GM21529 (cell line): ENCODE results near the gene DCC.

Experiments used
- ATAC-seq: cut with Tn5 transposase; IDR thresholded peaks from one replicate; pipeline ENCODE4 v1.9.1; 2021; ENCODE audit not compliant: unreplicated experiment

DCC gene

DNA sequence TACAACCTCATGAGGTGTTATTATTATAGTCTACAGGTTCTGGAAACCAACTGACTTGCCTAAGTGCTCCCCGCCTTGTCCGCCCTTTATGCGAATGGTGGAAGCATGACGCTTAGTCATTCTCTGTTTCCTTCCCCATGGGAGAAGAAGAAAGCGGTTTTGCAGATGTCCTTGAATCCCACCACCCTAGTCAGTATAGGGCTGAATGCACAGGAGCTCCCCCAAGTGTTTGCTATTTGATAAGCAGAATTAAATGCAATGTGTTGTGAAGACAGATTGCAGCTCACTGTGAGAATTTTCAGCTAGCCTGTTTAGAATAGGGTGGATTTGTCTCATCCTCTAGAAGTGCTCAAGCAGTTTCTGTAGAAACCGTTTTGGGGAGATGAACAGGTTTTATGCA, 652.0 kb downstream of the DCC start:
- no peak for ATAC-seq

DNA sequence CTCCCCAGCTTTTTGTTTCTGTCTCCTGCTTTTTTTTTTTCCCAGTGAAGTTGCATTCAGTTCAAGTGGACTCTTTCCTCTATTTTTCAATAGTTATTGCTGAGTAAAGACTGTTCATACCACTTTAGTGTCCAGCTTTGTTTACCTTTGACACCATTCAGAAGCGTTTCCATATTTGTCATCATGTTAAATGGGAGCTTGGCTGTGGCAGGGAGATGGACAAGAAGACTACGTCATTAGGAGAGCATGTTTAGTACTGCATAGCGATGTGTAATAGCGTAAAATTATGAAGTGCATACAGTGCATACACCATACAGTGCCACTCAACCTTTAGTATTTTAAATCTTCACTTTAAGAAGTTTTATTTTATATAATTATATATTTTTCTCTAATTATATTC, 655.9 kb downstream of the DCC start:
- no peak for ATAC-seq

DNA sequence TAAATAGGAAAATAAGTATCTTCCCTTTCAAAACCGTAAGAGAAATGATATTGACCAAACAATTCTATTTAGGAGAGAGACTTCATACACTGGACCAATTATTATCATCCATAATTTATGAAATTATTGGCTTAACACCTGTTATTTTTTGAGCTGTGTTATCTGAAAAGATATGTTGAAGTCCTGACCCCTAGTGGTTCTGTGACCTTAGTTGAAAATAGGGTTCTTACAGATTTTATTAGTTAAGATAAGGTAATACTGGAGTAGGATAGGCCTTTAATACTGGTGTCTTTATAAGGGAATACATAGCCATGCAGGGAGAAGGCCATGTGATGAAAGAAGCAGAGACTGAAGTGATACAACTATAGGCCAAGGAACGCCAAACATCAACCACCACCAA, 659.6 kb downstream of the DCC start:
- no peak for ATAC-seq

DNA sequence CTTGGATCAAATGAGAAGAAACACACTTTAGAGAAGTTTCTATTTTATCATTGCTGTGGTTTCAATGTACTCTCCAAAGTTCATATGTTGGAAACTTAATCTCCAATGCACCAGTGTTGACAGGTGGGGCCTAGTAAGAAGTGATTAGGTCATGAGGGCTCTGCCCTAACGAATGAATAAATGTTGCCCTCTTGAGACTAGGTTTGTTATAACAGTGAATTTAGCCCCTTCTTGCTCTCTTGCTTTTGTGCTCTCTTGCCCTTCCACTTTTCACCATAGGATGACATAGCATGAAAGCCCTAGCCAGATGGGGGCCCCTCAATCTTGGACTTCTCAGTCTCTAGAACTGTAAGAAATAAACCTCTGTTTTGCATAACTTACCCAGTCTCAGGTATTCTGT, 664.8 kb downstream of the DCC start:
- no peak for ATAC-seq

DNA sequence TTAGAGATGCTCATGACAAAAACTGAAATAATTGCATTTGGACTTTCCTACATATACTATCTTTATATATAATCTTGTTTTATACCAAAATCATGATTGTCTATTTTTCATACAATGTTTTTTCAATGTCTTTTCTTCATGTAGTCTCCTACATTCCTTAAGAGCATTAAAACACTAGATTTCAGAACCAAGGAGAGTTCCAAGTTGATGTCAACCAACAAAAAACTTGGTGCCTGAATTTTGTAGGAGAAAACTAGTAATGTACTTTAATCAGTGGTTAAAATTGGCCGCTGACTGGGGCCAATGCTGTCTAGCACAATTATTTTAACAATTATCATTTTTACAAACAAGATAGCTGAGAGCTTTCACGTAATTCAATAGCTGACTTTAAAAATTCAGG, 678.8 kb downstream of the DCC start:
- no peak for ATAC-seq

DNA sequence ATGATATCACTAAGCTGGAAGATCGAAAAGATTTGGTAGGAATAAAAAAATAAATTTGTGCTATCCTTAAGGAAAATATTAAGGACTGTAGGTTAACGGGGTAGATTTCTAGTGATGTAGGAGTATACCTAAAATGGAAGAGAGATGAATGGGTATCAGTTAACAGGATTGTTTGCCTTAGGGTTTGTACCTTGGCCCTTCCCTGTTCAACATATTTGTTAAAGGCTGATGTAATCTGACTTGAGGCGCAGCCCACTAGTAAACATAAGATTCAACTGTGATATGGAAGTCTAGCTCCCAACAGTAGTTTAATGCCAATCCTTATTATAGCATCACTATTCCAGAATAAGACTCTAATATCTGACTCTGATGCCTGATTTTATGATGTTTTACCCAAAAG, 685.2 kb downstream of the DCC start:
- no peak for ATAC-seq

DNA sequence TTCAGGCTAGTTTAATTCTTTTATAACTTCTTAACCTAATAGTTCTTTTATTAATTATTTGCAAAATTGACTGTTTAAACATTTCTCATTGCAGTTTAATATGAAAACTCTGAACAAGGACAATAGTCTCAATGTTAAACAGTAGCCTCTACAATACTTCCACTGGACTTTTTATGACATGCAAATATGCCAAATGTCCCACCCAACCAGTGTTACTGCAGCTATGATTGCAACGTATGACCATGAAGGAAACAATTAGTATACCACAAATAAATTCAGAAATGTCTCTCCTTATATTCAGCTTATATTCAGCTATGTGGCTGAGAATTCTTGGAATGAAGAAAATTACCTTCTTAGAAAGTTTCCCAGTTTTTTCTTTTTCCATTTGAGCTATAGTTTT, 688.6 kb downstream of the DCC start:
- no peak for ATAC-seq

DNA sequence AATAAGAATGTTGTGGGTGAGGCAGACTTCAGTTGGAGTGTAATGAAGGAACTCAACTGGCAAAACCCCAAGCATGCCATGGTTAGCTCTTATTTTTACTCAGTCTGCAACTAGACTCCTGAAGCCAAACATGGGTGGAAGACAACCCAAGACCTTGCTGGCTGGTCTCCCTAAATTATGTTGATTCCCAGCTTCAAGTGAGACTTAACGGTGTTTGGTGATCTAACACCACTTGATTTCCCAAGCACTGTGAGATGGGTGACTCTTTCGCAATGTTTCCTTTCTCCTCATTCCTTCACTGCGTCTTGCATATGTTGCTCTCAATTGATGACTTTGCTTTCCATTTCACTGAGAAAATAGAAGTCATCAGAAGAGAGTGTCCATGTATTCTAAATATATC, 693.1 kb downstream of the DCC start:
- ATAC-seq: no peak

DNA sequence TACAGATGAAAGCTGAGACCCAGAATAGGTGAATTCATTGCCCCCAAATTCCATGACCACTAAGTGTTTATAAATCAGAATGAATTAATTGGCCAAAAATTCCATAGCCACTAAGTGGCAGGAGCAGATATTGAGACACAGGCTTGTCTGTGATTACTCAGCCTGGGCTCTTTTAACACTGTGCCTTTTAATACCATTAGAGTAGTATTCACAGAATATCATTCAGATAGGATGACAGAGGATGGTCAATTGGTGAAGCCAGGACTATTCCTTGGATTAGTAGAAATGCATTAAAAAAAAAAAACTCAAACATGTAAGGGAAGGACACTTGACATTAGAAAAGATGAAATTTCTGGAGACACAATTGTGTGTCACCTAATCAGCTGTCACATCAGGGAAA, 698.6 kb downstream of the DCC start:
- no peak for ATAC-seq

DNA sequence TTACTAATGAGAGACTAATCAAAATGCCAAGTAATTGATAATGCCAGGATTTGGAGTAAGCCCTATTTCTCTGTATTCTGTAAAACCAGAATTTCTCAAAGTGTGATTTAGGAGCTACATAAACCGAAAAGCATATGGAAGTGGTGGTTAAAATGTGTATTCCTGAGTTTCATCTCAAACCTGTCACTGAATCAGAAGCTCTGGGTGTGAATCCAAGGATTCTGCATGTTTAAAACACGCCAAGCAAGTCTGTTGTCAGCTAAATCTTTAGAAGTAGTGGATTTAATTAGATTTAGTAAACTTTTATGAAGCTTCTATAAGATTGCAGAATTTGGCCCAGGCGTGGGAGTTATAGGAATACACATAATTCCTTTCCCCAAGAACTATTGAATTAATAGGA, 700.3 kb downstream of the DCC start:
- ATAC-seq: no peak

DNA sequence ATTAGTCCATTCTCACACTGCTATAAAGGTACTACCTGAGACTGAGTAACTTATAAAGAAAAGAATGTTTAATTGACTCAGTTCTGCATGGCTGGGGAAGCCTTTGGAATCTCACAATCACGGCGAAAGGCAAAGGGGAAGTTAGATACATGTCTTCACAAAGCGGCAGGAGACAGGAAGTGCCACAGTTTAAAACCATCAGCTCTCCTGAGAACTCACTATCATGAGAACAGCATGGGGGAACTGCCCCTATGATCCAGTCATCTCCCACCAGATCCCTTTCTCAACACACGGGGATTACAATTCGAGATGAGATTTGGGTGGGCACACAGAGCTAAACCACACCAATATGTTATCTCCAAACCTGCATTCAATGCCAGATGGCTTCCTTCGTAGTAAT, 716.1 kb downstream of the DCC start:
- ATAC-seq: no peak

DNA sequence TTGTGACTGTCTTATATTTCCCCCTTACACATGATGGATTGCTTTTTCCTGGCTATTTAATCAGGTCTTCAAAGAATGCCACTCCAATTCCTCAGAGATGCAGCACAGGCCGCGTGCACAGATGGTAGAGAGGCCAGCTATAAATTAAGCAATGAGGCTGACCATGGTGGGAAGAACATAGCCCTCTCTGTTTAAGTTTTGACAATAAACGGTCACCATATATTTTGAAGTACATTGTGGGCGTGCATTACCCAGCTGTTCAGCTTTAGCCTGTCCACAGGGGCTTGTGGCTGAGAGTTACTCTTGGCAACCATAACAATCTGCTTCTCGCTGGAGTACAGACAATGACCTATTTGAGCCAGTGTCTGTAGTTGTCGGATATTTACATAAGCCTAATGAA, 730.8 kb downstream of the DCC start:
- no peak for ATAC-seq

DNA sequence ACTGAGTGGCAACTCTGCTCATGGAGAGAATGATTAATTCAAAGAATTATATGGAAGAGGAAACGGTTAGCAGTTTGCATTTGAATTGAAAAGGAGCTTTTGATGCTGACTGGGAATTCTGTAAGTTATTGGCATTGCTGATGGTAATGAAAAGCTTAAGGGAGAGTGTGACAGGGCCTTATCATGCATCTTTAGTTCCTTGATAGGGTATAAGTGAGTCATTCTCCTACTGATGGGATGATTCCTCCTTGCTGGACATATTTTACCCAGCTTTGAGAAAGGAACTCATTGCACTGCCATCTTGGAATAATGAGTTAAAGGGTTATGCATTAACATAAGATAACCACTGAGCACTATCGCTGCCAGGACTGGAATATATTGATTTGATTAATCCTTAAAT, 740.7 kb downstream of the DCC start:
- no peak for ATAC-seq

DNA sequence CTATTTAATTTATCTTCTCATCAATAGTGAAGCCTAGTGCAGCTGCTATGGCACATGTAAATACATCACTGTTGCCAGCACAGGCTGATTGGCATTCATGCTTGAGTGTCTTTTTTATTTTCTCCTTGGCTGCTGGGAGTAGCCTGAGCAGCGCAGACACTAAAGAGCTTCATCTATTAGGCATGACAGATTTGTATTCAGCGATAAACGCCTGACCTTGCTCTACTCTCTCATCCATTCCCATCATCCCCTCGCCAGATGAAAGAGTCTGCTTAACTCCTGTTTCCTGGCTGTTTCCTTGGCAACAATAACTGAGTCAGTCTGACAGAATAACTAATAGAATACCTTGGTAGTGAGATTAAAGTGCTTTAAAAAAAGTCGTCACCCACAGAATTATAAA, 753.6 kb downstream of the DCC start:
- no peak for ATAC-seq

DNA sequence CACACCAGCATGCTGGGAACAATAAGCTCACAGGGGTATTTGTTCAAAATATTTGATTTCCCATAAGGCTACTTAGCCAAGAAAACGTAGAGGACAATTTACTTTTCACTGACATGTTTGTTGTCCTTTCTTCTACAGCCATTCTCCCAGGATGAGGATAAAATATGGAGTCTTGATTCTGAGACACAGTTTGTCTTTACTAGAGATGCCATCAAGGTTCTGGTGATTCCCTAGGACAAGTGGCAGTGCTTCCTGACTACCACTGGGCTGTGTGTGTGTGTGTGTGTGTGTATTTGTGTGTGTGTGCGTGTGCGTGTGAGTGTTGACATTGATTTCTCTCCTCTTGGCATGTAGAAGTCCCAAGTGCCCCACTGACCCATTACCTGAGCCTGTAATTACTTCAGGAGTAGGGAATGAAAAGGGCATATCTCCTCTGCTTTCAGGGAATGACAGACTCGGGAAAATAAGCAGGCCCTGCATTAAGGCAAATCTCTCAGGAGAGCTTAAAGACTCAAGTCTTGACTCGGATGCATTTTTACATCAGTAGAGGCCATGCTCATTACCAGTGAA, 761.6 kb downstream of the DCC start:
- ATAC-seq: no peak

DNA sequence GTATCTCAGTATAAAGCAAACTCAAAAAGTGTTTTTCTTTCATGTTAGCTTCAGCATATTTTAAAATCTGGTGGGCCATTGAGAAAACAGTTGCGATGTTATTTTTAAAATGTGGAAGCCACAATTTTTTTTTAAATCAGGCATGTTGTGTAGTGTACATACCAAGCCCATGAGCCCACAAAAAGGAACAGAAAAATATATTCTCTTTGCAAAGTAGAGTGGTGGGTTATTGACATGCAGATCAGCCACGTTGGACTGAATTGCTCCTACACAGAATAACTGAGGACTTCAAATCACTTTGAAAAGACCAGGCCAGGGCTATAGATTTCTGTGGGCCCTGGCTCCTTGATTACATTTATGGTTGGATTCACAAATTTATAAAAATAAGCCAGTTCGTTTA, 774.4 kb downstream of the DCC start:
- no peak for ATAC-seq

DNA sequence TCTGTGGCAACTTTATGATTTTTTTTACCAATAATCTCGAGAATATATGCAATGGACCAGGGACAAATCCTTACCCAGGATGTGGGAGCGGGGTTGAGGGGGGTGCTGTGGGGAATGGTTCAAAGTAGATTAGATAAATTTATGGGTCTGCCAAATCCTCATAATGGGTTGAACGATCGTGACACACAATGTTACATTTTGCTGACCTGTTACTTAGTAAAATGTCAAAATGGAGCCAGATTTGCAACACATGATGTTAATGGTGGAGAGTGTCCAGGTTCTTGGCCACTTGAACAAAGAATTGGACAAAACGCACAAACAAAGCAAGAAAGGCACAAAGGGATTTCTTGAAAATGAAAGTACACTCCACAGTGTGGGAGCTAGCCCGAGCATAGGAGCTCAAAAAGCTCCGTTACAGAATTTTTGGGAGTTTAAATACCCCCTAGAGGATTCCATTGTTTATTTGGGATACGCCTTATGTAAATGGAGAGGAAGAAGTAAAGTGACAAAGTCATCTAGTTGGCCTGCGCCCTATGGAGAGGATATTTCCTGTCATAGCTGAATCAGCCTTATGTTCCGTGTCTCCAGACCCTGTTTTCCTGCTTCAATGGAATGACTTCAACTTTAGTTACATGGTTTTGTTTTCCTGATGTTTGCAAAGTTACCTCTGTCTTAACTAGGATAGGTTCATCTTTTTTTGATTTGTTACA, 776.0 kb downstream of the DCC start:
- no peak for ATAC-seq

DNA sequence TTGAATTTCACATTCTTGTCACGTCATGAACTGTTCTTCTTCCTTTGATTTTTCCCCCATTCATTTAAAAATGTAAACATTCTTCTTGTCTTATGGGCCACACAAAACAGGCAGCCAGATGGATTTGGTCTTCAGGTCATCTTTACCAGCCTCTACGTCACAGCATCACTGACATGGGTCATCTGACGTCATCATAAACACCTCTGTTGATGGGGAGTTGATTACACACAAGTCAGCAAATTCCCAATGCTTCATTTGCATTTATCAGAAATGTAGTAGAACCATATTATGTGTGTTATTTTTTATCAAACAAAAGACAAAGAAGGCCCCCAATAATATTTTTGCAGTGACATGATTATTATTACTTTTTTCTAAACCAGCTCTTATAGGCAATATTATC, 777.9 kb downstream of the DCC start:
- no peak for ATAC-seq

DNA sequence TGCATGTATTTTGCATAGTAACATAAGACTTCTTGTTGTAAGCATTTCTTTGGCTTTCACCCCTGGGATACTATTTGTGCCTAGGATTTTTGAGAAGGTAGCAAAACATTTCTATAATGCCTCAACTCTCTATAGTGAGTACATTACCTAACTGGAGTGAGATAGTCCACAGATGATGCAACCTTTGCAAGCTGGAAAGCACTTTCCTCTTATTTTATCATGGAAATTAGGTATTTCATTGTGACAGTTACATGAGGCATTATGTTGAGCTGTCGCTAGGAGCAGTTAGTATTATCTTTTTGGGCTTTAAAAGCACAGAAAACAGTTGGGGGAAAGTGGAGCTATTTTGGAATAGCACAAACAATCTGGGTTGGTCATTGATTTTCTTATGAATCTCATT, 786.2 kb downstream of the DCC start:
- no peak for ATAC-seq

DNA sequence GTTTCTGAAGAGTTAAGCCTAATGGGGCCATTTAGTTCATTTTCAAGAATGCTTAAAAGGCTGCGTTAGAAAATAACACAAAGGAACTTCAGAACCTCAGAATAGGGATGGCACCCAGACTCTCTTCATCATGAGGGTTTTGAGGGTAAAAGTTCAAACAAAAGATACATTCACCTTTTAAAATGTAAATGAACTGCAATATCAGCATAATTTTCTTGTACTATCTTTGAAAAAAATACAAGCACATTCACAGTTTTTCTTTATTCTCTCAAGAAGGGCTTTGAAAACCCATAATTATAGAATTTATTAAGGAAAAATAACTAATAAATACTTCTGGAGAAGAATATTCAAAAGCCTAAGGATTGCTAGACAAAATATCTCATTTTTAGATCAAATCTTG, 791.0 kb downstream of the DCC start:
- no peak for ATAC-seq

DNA sequence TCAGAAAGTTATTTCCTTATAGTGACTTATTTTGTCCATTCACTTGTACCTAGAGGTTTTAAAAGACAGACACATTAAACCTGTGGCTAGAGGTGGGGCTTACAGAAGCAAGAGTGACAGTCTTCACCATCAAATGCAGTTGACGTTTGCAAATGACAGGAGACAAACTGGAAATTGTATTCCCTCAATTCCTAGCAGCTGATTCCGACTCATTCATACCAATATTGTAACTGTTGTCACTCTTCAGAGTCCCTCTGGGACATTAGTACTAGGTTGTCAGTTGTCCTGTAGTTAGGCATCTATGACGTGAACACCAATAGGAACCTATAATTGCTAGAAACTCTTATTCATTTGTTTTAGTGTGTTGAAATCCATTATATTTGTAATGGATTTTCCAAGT, 794.7 kb downstream of the DCC start:
- no peak for ATAC-seq

DNA sequence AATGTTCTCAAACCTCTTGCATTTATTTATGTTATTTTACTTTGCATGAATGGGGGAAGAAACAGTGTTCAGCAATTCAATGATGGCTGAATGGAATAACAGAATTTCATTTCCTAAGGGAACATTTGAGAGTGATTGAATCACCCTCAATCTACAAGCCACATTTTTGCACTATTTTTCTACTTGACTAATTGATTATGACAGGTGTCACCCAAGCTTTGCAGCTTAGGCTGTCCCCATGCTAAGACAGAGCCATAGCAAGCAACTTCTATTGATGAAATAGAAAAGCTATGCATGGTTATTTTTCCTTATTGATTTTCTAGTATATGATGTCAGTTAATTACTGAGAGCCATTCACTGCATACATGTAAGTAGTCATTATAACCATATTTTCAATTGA, 795.7 kb downstream of the DCC start:
- no peak for ATAC-seq

DNA sequence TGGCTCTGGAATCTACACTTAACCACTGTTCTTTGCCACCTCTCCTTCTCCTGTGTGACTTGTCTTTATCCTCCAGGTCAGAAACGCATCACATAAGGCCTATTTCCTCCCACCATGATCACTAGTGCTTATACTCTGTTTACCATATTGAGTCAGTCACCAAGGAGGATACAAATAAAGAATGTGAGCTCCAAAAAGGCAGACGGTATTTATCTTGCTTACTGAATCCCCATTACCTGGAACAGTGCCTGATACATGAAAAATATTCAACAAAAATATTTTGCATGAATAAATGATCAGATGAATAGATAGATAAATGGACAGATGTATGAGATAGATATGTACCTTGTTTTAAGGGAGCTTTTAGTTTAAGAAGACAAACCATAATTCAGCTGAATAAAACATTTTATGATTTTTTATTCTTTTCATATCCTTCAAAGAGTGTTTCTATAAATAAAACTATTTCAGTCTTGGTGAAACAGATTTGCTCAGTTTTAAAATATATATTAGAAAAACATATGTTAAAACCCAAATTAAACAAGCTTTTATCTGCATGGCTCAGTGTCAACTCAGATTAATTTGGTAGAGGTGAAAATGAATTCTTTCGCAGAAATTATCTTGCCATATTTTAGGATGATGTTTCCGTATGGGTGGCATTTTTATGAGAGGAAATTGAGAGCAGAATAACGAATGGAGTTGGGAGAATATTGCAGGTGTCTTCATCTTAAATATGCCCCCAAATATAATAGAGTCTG, 799.9 kb downstream of the DCC start:
- no peak for ATAC-seq
